ENCODE results near the gene GADL1.

The GADL1 gene

DNA sequence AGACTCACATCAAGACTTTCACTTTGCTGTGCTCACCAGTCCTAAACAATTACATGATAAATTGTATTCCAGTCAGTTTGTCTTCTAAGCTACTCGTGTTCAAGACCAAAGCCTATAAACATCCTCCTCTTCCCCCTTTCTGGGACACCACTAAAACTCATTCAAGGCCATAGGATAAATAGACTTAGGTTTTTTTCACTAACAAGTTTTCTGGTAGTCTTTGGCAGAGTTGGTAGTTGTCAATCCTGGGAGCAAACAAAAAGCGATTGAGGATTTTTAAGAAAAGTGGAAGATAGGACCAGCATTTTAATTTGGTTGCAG, 173.2 kb downstream of the GADL1 start:
- DNase-seq (ENCODE audit: low spot score), result no peak

DNA sequence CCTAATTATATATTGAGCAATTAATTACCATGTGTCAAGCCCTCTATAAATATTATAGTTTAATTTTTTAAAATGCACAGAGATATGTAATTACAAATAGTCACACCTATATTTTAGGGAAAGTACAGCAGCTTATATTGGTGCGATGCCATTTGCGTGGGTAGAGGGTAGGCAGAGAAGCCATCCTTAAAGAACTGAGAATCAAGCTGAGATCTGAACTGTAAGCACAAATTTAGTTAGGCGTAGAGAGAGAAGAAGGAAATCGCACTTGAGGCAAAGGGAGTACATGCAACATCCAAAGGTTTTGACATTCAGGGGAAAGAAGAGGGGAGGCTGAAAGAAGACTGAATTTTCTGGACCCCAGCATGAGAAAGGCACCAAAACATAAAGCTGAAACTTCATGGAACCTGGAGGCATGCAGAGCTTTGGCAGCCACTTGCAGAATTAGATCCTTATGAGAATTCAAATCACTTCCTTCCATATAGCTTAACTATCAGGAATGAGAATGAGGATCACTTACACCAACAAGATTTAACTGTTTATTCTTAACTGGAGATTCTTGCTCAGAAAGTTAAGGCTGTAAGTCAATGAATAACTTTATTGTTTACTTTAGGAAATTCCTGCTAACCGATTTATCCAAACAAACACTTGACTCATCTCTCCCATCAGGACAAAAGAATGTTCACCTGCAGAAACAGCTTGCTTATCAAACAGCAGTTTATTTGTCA, 173.7 kb downstream of the GADL1 start:
- DNase-seq (ENCODE audit: low spot score), result no peak

DNA sequence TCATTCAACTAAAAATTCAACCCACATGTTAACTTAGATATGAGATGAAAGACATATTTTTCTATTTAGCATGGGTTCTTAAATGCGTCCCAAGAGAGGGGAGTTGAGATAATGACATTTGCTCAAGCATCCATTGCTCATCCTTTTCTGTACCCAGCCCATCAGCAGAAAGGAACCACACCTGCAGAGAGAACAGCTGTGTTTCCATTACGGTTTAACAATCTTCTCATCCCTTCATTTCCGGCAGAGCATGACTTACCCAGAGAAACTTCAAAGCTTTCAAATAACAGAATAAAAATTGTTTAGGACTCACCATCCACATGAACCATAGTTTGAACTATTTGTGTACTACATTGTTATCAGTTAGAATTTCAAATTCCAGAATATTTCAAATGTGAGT, 174.9 kb downstream of the GADL1 start:
- DNase-seq (ENCODE audit: low spot score), result no peak

DNA sequence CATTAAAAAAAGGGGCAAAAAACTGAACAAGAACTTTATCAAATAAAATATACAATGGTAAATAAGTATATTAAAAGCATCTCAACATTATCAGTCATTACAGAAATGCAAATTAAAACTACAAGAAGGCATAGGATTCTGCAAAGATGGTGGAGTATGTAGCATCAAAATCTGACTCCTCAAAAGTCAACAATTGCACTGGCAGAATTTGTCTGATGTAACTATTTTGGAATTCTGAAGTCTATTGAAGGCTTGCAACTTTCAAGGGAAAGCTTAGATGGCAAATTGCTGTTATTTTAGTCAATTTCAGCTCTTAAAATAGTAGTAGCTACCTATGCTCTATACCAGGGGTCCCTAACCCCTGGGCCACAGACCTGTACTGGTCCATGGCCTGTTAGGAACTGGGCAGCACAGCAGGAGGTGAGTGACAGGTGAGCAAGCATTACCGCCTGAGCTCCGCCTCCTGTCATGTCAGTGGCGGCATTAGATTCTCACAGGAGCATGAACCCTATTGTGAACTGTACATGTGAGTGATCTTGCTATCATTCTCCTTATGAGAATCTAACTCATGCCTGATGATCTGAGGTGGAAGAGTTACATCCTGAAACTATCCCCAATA, 180.5 kb downstream of the GADL1 start:
- DNase-seq (ENCODE audit: low spot score), result no peak

DNA sequence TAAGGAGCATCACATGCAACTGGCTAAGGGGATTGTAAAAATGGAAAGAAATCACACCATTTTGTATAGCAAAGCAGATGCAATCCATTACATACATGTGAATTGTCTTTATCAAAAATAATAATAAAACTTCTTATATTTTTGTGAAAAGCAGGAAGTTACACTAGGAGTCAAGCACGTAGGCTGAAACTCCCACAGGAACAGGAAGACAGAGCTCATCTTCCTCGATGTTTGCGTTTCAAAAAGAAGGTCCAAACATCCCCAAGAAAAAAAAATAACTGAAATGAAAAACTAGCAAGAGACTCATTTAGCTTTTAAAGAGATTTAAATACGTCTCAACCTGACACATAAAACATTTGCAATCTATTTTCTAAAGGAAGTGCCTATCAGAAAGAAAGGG, 181.5 kb downstream of the GADL1 start:
- DNase-seq (ENCODE audit: low spot score), result no peak

DNA sequence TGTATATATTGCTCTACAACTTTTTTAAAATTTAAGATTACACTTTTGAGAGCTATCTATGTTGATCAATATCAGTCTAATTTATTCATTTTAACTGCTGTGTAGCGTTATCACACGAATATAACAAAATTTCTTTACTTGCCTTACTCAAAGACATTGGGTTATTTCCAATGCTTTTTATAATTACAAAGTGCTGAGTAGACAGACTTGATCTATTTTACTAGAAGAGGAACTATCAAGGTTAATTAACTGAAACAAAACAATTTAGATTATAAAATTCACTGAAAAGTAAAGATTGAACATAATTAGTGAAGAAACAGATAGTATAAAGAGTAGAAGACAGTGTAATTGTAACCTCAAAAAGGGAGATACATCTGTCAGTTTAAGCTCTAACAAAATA, 182.6 kb downstream of the GADL1 start:
- DNase-seq (ENCODE audit: low spot score), result no peak

DNA sequence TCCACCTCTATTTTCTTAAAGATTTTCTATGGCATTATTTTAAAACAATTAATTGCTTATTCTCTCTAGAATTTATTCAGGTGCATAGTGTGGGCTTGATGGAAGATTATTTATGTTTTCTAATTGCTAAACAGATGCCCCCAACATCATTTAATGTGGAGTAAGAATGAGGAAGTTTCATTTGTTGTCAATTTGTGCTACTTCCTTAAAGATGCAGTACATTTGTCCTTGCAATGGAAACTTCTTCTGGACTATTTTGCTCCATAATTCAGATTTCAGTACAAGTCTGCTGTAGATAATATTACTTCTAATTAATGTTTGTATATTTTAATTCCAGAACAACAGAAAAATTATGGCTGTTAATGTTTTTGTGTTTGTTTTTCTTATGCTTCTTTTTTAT, 183.3 kb downstream of the GADL1 start:
- no peak for DNase-seq (ENCODE audit: low spot score)

DNA sequence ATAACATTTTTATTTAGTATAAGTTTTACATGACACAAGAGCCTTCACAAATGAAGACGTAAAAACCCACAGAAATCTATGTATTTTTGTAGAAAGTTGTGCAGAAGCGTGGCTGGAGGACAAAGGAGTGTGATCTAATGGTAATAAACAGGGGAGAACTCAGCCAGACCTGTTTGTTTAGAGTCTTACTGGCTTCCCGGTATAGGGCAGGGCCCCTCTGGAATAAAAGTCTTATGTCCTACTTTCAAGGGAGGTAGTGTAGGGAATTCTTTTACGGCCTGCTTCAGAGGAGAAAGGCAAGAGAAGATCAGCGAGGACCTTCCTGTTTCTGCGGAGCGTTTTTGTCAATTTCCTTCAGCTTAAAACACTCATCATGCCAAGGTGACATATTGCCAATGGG, 184.4 kb downstream of the GADL1 start:
- DNase-seq (ENCODE audit: low spot score), result no peak

DNA sequence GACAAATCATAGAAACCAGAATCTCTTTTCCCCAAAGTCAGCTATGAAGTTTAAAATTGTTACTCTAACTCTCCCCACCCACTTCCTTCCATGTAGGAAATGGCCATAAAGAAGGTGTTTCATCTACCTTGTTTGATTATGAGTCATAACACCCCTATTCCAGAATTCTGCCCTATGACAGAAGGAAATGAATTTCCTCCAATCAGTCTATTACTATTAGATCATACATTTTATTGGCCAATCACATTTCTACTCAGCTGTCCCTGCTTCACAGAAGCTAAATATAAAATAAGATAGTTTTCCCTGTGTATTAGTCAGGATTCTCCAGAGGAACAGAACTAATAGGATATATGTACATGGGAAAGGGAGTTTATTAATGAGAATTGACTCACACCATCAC, 186.0 kb downstream of the GADL1 start:
- no peak for DNase-seq (ENCODE audit: low spot score)

DNA sequence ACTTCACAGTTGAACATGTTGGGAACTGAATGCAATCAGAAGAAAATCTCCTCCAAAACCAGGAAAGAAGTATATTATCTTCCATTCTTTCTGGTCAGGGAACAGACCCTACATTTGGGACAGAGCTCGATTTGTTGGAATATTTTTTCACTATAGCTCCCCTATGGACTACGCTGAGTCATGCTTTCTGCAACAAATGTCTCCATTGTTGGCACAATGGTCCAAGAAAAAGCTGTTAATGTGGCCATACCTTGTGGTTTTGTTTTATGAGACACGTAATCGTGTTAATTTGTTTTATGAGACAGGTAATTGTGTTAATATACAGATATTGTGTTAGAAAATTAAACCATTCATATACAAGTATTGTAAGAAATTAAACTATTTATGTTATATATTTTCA, 186.6 kb downstream of the GADL1 start:
- DNase-seq (ENCODE audit: low spot score), result no peak

DNA sequence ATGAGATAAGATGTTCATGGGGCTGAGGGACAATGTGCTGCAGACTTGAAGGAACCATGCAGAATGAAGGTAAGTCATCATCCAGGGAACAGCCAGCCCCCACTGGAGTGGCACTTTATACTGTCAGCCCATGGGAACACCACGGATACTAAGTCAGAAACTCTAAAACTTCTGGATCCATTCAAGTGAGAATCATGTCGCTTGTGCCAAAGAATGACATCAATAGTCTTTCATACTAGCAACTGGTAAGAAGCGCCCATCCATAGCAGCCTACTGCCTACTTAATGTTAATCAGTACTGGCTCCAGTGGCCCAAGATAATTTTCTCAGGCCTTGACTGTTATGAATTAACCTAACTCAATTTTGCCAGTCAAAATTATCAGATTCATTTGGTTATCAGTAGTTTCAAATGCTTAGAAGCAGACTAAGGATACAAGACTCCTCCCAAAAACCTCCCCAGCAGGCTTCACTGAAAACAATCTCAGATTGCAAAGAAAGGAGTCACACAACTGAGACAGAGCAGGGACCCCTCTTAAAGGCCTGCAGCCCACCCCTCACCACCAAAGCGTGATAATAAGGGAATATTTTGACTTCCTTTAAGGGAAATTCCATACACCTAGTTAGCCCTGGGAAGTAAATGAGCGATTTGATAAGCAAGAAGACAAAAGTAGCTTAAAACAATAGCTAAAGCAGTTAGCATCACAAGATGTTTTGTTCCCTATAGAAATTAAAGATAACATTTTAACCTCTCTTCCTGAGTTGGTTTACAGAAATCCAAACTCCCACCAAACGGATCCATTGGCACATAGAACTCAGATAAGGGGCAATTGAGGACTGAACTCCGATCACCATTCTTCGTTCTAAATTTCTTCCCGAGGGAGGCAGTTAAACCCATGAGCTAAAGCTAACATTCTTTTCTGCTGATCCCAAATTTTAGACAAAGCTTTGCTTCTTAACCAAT, 189.2 kb downstream of the GADL1 start:
- no peak for DNase-seq (ENCODE audit: low spot score)

DNA sequence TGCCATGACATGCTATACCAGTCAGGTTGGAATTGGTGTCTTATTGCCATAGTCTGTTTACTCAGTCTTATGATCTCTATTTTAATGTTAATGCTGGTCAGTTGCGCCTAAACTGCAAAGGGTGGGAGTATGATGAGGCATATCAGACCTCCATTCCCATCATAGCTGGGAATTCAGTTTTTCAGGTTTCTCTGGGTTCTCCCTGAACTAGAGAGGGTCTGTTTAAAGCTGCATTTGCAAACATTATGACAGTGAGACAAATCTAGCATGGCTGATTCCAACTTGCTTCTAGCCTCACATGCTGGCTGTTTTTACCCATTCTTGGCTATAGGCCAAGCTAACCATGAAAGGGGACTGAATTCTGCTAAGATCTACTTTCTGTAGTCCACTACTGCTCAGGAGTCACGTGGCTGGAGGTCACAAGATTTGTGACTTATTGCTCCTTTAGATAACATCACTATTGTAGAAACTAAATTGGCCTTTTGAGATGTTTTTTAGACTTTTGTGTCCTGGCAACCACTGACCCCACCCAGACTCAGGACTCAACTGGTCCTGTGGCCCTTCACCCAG, 191.5 kb downstream of the GADL1 start:
- DNase-seq (ENCODE audit: low spot score), result no peak

DNA sequence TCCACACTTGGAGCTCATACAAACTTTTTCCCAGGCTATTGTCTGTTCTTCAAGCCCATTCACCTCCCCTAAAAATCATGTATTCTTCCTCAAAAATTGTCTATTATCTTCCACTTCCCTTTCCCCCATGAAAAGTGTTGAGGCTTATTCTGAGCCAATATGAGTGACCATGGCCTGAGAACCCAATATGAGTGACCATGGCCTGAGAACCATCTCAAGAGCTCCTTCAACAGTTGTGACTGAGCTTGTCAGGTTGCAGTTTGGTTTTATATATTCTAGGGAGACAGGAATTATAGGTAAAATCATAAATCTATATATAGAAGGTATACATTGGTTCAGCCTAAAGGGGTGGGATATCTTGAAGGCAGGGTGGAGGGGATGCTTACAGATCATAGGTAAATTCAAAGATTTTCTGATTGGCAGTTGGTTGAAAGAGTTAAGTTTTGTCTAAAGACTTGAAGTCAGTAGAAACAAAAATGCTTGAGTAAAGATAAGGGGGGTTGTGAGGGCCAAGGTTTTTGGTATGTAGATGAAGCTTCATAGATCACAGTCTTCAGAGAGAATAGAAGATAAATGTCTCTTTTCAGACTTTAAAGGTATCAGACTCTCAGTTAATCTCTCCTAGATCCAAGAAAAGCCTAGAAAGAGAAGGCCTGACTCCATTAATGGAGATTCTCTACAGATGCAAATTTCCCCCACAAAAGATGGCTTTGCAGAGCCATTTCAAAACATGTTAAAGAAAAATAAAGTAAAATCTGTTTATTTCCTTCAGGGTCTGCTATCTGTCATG, 192.2 kb downstream of the GADL1 start:
- DNase-seq (ENCODE audit: low spot score), result no peak

DNA sequence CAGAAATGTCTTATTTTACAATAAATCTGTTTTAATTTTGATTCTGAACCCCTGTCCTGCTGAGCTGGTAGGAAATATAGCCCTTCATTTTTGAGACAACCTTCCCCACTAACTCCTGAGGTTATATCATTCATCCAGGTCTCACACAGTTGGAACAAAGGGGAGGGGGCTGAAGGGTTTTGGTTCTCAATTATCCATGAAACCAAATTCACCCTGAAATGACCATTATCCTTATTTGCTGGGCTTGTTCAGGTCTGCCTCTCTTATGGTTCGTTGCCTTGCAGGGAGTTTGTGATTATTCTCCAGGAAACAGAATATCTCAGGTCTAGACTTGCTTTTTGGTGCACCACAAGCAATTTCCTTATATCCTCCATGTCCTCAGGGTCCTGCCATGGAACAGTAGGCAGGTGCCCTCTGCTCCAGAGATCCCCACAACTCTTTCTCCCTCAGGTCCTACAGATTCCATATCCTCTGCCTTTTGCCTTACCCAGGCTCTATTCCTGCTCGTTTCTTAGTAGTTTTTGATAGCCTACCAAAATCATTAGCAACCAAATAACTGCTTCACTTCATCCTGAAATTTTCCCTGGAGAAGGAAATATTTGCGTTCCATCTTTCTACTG, 193.6 kb downstream of the GADL1 start:
- no peak for DNase-seq (ENCODE audit: low spot score)

DNA sequence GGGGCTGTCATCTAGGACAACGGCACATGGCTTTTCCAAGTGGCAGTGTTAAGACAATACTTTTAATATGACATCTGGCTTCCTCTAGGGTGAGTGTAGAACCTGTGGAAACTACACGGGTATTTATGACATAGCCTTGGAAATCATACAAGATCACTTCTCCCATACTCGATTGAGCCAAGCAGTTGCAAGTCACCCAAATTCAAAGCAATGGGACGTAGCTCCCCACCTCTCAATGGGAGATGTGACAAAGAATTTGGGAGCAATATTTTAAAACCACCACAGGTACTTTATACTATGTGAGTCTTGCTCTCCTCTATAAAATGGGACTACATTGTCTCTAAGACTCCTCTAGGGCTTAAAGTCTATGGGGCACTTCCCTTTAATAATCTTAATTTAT, 194.5 kb downstream of the GADL1 start:
- no peak for DNase-seq (ENCODE audit: low spot score)

DNA sequence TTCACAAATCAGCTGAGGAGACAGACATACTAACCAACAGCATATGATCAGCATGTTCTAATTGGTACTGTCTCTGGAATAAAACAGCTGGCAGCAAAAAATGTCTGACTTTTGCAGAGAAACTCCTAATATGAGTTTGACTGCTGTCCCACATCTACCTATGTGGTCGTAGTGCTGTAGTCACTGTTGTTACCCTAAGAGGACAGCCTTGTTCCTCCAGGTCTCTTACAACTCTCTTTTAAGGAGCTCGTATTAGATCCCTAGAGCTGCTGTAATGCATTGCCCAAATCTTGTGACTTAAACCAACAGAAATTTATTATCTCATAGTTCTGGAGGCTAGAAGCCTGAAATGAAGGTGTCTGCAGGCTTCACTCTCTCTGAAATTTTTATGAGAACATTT, 195.9 kb downstream of the GADL1 start:
- no peak for DNase-seq (ENCODE audit: low spot score)

DNA sequence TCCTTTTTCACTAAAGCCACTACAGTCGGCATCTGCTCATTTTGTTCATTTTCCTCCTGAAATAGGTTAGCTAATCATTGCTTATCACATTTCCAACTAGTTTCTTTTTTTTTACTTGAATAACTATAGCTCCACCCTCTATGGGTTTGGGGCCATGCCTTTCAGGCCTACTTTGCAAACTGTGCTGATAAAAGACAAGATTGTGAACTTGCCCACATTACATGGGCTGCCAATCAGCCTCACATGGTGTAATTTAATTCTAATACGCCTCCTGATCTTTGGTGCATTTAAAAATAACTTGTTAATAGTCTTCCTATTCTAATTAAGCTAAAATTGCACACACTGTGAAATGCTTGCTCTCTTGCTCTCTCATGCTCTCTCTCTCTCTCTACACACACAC, 197.6 kb downstream of the GADL1 start:
- no peak for DNase-seq (ENCODE audit: low spot score)

DNA sequence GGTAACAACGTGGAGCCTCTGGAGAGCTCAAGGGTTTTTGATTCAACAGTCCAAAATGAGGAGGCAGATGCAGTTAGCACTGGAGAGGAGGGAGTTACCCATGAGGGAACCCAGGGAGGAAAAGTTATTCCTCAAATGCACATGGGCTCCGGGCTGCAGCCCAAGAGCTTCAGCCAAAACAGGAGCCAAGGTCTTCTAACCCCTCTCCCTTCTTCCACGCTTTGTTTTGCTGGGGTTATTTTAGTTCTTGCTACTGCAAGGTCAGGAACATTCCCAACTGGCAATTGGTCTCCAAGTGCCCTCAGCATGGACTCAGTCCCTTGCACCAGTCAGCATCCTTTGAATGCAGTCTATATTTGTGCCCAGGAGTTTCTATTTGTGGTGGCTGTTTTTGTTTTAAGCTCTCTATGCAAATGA, 198.1 kb downstream of the GADL1 start:
- no peak for DNase-seq (ENCODE audit: low spot score)

DNA sequence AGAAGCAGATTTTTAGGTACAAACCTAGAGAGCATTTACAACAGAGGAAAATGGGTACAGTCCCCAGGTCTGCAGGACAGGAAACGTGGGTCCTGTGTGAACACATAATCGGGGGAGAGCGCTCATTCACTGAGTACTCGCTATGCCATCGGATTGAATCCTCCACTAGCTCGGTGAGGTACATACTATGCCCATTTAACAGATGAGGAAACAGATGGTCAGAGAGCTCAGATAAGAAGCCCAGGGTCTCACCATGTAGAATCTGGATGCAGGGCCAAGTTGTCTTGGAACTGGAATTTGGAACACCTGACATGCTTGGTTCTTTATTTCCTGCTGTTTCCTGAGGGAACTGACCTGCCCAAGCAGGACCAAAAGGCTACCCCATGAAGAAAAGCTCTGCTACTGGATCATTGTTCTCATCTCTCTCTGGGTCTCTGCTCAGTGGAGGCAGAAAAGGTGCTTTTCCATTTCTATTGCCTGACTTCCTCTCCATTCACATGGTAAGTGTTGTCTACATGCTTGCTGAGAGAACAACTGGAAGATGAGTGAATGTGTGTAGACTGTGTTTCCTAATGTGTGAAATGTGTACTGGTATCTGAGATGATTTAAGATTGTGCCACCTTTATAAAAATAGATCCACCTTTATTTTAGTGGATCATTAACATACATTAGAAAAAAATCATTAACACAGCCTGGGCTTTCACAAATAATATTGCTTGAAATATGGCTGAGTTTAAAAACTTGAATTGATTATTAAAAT, 199.0 kb downstream of the GADL1 start:
- DNase-seq (ENCODE audit: low spot score), result no peak

DNA sequence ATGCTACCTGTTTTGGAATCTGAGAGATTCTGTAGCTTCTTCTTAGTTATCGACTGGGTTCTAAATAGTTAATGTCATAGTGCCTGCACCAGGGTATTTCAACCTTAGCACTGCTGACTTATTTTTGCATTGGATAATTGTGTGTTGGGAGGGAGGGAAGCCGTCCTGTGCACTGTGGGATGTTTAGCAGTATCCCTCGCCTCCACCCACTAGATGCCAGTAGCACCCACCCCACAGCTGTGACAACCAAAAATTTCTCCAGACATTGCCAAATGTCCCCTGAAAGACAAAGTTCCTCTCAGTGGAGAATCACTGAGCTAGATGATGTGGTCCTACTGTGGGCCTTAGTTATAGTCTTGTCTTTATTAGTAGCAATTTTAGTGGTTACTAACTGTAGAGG, 199.8 kb downstream of the GADL1 start:
- DNase-seq (ENCODE audit: low spot score), result no peak

DNA sequence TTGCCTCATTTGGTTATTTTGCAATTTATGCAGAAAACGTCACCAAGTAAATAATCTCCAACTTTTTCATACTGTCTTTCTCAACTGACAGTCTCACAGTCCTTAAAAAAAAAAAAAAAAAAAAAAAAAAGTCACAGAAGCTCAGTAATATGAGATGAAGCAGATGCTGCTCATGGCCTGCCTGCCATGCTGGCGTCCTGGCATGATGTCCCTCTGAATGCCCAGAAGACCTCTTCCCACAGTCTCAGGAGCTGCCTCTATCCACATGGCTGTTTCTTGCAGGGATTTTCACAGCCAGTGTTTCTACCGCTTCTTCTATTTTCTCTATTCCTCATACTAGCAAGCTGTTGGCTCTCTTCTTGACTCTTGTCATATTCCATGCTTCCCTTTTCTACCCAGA, 200.3 kb downstream of the GADL1 start:
- DNase-seq (ENCODE audit: low spot score), result no peak
